ENCODE results near the gene KYAT1.
"Not testable (repeated sequence)": the region's sequence is repeated elsewhere in the genome, so short reads cannot be mapped to it uniquely, and the experiment has no call there.

The KYAT1 gene

GRCh38 chr9:128886211-128886891 is 4.6 kb upstream of the KYAT1 start:
- no peak for DNase-seq (ENCODE audit: low read depth in 1 of 2, low spot score in 1 of 2)

DNA sequence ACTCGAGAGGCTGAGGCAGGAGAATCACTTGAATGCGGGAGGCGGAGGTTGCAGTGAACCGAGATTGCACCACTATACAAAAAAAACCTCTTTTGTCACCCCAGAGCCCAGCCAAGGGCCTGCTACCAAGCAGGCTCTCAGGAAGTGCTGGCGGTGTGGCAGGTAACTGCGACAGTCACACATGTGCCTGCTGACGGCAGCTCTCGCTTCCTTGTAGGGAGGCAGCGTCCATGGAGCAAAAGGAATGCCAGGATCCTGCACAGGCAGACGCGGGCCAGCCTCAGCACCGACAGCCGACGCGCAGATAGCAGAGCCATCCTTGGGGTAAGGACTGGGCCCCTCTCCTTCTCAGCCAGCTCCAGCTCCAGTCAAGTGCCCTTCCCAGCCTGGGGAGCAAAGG is 4.0 kb upstream of the KYAT1 start:
- no peak for DNase-seq (ENCODE audit: low read depth in 1 of 2, low spot score in 1 of 2)

- no peak for DNase-seq (ENCODE audit: low read depth in 1 of 2, low spot score in 1 of 2)
Measured at GRCh38 chr9:128885376-128885775, 3.6 kb upstream of the KYAT1 start.

DNA sequence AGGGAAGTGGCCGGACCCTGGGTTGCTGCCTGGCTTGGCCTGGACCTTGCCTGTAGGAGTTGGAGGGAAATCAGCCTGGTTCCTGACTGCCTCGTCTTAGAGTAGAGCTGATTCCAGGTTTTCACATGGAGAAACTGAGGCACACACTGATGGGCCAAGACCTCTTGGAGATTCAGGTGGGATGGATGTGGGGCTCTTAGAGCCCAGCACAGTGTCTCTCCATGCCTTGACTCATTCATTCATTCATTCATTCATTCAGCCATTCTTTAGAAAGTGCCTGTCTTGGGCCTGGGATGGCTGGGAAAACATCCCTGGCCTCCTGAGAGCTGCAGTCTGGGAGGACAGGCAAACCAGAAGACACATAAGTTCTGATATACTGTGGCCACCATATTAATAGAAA is 2.4 kb upstream of the KYAT1 start:
- DNase-seq (ENCODE audit: low read depth in 1 of 2, low spot score in 1 of 2) = no peak

- no peak for DNase-seq (ENCODE audit: low read depth in 1 of 2, low spot score in 1 of 2)
Measured at GRCh38 chr9:128882677-128883603, 1.2 kb upstream of the KYAT1 start.

DNA sequence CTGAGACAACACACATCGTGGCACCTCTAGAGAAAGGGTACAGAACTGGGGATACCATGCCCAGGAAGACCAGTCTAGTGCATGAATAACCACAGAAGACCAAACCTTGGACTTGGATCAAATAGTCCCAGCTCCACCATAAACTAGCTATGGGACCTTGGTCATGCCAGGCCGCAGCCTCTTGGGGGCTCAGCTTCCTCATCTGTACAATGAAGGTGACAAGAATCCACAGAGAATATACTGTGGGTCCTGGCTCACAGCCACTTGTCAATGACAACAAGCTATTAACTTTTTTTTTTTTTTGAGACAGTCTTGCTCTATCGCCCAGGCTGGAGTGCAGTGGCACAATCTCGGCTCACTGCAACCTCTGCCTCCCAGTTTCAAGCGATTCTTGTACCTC is 3.9 kb downstream of the KYAT1 start:
- DNase-seq (ENCODE audit: low read depth in 1 of 2, low spot score in 1 of 2) = no peak

DNA sequence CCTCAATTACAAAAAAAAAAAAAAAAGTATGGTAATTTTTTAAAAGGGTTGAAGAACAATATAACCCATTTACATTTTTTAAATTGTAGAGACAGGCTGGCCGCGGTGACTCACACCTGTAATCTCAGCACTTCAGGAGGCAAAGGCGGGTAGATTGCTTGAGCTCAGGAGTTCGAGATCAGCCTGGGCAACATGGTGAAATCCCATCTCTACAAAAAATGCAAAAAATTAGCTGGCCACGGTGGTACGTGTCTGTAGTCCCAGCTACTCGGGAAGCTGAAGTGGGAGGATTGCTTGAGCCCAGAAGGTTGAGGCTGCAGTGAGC is 10.8 kb downstream of the KYAT1 start:
- DNase-seq (ENCODE audit: low read depth in 1 of 2, low spot score in 1 of 2) = not testable (repeated sequence)

GRCh38 chr9:128870128-128870940 is 11.4 kb downstream of the KYAT1 start:
- DNase-seq (ENCODE audit: low read depth in 1 of 2, low spot score in 1 of 2) = no peak

GRCh38 chr9:128863647-128864046 is 18.1 kb downstream of the KYAT1 start:
- DNase-seq (ENCODE audit: low read depth in 1 of 2, low spot score in 1 of 2) = peak; percentile 77 to 83

- no peak for DNase-seq (ENCODE audit: low read depth in 1 of 2, low spot score in 1 of 2)
Measured at GRCh38 chr9:128862401-128862851, 19.3 kb downstream of the KYAT1 start.

DNA sequence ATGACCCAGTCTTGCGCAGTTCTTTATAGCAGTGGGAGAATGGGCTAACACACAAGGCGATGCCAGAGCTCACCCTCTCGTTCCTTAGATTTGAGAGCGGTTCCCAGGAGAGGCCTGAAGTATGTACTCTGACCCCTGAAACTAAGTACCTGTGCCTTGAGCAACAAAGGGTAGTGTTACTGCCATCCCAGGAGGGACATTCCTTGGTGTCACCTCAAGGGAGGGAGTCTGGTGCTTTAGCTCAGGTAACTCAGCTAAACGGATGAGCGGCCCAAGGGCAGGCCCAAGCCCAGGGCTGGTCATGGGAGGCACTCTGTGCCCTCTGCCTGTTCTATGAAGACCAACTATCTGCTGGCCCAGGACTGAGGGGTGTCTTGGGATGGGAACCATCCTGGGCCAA is 20.2 kb downstream of the KYAT1 start:
- no peak for DNase-seq (ENCODE audit: low read depth in 1 of 2, low spot score in 1 of 2)

DNA sequence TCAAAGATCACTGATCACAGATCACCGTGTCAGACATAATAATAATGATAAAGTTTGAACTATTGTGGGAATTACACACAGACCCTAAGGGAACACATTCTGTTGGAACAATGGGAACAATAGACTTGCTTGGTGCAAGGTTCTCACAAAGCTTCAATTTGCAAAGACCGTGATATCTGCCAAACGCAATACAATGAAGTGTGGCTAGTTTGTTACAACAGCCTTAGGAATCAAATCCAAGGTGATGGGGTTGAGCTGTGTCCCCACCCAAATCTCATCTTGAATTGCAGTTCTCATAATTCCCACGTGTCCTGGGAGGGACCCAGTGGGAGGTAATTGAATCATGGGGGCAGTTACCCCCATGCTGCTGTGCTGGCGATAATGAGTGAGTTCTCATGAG is 20.8 kb downstream of the KYAT1 start:
- no peak for DNase-seq (ENCODE audit: low read depth in 1 of 2, low spot score in 1 of 2)

GRCh38 chr9:128858476-128858875 is 23.3 kb downstream of the KYAT1 start:
- not testable (repeated sequence) for DNase-seq (ENCODE audit: low read depth in 1 of 2, low spot score in 1 of 2)

DNA sequence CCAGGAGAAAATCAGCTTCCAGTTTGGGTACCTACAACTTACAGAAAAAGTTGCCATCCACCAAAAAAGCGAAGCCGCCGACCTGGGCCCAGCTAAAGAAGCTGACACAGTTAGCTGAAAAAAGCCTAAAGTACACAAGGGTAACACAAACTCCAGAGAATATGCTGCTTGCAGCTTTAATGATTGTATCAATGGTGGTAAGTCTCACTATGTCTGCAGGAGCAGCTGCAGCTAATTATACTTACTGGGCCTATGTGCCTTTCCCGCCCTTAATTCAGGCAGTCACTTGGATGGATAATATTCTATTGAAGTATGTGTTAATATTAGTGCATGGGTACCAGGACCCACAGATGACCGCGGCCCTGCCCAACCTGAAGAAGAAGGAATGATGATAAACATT is 27.3 kb downstream of the KYAT1 start:
- not testable (repeated sequence) for DNase-seq (ENCODE audit: low read depth in 1 of 2, low spot score in 1 of 2)

DNA sequence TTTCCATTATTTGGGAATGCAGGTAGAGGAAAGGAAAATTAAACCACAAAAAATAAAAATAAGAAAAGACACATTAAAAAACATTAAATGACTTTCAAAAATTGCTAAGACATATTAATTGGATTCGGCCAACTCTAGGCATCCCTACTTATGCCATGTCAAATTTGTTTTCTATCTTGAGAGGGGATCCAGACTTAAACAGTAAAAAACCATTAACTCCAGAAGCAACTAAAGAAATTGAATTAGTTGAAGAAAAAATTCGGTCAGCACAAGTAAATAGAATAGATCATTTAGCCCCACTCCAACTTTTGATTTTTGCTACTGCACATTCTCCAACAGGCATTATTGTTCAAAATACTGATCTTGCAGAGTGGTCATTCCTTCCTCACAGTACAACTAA is 29.1 kb downstream of the KYAT1 start:
- not testable (repeated sequence) for DNase-seq (ENCODE audit: low read depth in 1 of 2, low spot score in 1 of 2)

DNA sequence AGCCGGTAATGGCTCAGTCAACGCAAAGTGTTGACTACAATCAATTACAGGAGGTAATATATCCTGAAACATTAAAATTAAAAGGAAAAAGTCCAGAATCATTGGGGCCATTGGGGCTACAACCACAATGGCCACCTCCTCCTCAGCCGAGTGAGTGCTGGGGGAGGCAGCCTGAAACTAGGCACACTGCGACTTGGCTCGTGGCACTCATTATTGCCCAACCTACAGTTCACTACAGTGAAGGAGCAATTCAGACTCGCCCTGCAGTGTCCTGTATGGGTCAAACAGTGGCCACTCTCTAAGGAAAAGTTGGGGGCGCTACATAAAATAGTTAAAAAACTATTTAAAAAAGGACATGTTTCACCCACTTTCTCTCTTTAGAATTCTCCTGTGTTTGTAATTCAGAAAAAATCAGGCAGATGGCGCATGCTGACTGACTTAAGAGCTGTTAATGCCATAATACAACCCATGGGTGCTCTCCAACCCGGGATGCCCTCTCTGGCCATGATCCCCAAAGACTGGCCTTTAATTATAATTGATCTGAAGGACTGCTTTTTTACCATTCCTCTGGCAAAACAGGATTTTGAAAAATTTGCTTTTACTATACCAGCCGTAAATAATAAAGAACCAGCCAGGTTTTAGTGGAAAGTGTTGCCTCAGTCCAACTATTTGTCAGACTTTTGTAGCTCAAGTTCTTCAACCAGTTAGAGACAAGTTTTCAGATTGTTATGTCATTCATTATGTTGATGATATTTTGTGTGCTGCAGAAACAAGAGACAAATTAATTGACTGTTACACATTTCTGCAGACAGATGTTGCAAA is 29.8 kb downstream of the KYAT1 start:
- DNase-seq (ENCODE audit: low read depth in 1 of 2, low spot score in 1 of 2) = not testable (repeated sequence)

GRCh38 chr9:128851024-128851423 is 30.7 kb downstream of the KYAT1 start:
- DNase-seq (ENCODE audit: low read depth in 1 of 2, low spot score in 1 of 2) = not testable (repeated sequence)

DNA sequence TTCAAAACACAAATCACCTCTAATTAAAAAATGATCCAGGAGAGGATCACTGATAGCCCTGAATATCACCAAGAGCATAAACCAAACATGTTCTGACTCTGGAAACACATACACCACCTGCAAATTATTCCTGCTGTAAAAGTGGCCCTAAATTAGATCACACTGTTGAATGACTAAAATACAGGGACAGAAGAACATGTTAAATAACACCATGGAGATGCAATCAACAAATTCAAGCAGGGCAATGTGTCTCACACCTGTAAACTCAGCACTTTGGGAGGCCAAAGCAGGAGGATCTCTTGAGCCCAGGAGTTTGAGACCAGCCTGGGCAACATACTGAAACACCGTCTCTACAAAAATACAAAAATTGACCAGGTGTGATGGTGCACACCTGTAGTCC is 33.9 kb downstream of the KYAT1 start:
- no peak for DNase-seq (ENCODE audit: low read depth in 1 of 2, low spot score in 1 of 2)

DNA sequence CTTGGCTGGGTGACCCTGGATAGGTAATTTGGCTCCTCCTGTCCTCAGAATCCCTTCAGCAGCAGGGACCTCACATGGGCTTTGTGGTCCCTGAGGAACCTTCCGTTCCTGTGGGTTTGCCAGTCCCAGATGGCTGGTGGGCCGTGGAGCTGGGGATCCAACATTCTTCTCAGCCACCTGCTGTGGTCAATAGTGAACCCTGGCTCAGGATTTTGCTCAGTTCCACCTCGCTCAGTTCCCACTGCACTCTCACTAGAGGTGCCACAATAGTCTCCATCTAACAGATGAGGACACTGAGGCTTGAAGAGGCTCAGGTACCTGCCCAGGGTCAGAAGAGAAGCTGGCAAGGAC is 35.1 kb downstream of the KYAT1 start:
- DNase-seq (ENCODE audit: low read depth in 1 of 2, low spot score in 1 of 2) = no peak

GRCh38 chr9:128845186-128845931 is 36.4 kb downstream of the KYAT1 start:
- no peak for DNase-seq (ENCODE audit: low read depth in 1 of 2, low spot score in 1 of 2)

Data from activated CD4-positive, alpha-beta T cell treated with anti-CD3 and anti-CD28 coated beads, Interleukin-2, amount 50 U/mL, for 24 hours (primary cell).